K562 (cell line): ENCODE data around the gene SLC13A4.

Source experiments
- CTCF ChIP-seq, 3 experiments: IDR thresholded peaks in 2 of 3; conservative IDR thresholded peaks in 1 of 3; 2 replicates each; pipeline ENCODE4 v1.5.1; 2011 to 2012; ENCODE audit warnings: low read length in 3 of 3, mild to moderate bottlenecking in 3 of 3, control low read depth in 2 of 3, improper control_type of control experiment in 1 of 3, inconsistent platforms in 1 of 3, low read depth in 1 of 3, mixed read lengths in 1 of 3, moderate library complexity in 1 of 3; ENCODE audit not compliant: insufficient read depth in 2 of 3
- POLR2AphosphoS5 ChIP-seq: IDR thresholded peaks from 2 replicates; pipeline ENCODE4 v1.6.1; 2011; ENCODE audit warnings: mild to moderate bottlenecking, low read depth, low read length, moderate library complexity; ENCODE audit not compliant: control insufficient read depth, insufficient read depth
- POLR2B ChIP-seq: fragments of 450-650 bp; IDR thresholded peaks from 2 replicates; pipeline ENCODE4 v1.6.1; 2018; ENCODE audit warnings: low read depth; ENCODE audit not compliant: partially characterized antibody
- SAFB2 ChIP-seq: fragments of 200-400 bp; formaldehyde crosslinking; IDR thresholded peaks from 2 replicates; pipeline ENCODE4 v1.6.1; 2018; ENCODE audit warnings: borderline replicate concordance, low read length, low read depth, moderate library complexity; ENCODE audit not compliant: severe bottlenecking
- ZC3H11A ChIP-seq: IDR thresholded peaks from 2 replicates; pipeline ENCODE4 v1.6.1; 2012; ENCODE audit warnings: low read depth, low read length, improper control_type of control experiment
- ZNF143 ChIP-seq: sonication (generic); formaldehyde crosslinking; IDR thresholded peaks from 2 replicates; pipeline ENCODE4 v1.9.0; 2022; ENCODE audit warnings: mild to moderate bottlenecking, missing genetic modification reagents
- TF ChIP-seq, protein P1 (sequence below): conservative IDR thresholded peaks from 2 replicates; pipeline ENCODE4 v1.6.1; 2011; ENCODE audit warnings: low read depth, mild to moderate bottlenecking, low read length; ENCODE audit not compliant: control insufficient read depth

DNA sequence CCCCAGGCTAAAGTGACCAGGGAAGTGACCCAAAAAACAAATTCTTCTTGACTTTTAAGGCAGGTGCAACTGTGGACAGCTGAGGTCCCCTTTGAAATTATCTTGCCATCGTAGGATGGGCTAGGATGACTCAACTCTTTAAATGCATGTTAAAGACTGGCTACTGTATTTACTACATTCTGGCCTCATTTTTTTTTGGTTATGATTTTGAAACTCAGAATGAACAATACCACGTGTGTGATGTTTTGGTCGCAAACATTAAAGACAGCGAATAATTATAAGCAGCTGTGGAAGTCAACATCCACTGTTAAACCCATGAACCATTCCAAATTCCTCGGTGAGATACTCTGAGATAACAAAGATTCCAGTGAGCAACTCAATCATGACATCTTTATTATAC is 1.2 kb upstream of the SLC13A4 start:
- TF ChIP-seq SAFB2: no peak
- no peak for TF ChIP-seq POLR2B
- no peak for TF ChIP-seq CTCF (IDR thresholded peaks at IDR 0.05 in 2 of 3, conservative IDR thresholded peaks at IDR 0.05 in 1 of 3; ENCODE audit: insufficient read depth in 2 of 3, low read depth in 1 of 3, low read length in 3 of 3)
- no peak for TF ChIP-seq ZNF143 (CRISPR knock-in tag)
- TF ChIP-seq POLR2AphosphoS5: no peak
- TF ChIP-seq ZC3H11A: no peak
- TF ChIP-seq, protein P1, sequence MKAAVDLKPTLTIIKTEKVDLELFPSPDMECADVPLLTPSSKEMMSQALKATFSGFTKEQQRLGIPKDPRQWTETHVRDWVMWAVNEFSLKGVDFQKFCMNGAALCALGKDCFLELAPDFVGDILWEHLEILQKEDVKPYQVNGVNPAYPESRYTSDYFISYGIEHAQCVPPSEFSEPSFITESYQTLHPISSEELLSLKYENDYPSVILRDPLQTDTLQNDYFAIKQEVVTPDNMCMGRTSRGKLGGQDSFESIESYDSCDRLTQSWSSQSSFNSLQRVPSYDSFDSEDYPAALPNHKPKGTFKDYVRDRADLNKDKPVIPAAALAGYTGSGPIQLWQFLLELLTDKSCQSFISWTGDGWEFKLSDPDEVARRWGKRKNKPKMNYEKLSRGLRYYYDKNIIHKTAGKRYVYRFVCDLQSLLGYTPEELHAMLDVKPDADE: no peak
